ENCODE measurements around the gene INPP5A.

INPP5A gene

GRCh38 chr10:132724446-132724845 is 186.9 kb downstream of the INPP5A start:
- TF ChIP-seq CTCF (IDR thresholded peaks at IDR 0.05; ENCODE audit: extremely low read depth, insufficient read depth, missing control alignments), result no peak
- in situ Hi-C loops (cut with MboI; ENCODE audit: low pct_unique_long_range_greater_than_20kb, low sequenced_read_pairs, unreplicated experiment), result no loop called here
- DNase-seq (ENCODE audit: low spot score), result no peak

GRCh38 chr10:132725202-132725601 is 187.6 kb downstream of the INPP5A start:
- TF ChIP-seq CTCF (IDR thresholded peaks at IDR 0.05; ENCODE audit: extremely low read depth, insufficient read depth, missing control alignments), result no peak
- DNase-seq (ENCODE audit: low spot score), result no peak
- in situ Hi-C loops (cut with MboI; ENCODE audit: low pct_unique_long_range_greater_than_20kb, low sequenced_read_pairs, unreplicated experiment), result no loop called here

GRCh38 chr10:132726194-132726593 is 188.6 kb downstream of the INPP5A start:
- in situ Hi-C loops (cut with MboI; ENCODE audit: low pct_unique_long_range_greater_than_20kb, low sequenced_read_pairs, unreplicated experiment), result no loop called here
- no peak for DNase-seq (ENCODE audit: low spot score)
- no peak for TF ChIP-seq CTCF (IDR thresholded peaks at IDR 0.05; ENCODE audit: extremely low read depth, insufficient read depth, missing control alignments)

DNA sequence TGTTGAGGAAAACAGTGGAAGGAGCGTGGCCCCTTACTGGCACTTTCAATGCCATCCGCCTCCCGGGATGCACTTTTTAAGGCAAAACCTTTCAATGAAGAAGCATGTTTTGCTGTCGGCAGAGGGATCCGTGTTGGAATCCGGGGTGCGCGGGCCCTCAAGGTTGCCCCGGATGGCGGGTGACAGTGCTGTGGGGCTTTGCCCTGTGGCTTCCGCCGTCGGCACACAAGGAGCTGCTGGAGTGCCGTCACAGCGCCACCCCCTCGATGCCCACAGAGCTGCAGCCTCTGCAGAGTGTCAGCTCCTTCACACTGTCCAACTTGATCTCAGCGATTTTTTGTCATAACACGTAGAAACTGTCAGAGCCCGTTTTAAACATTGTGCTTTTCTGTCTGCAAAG is 189.4 kb downstream of the INPP5A start:
- TF ChIP-seq CTCF (IDR thresholded peaks at IDR 0.05; ENCODE audit: extremely low read depth, insufficient read depth, missing control alignments), result no peak
- no peak for DNase-seq (ENCODE audit: low spot score)
- in situ Hi-C loops (cut with MboI; ENCODE audit: low pct_unique_long_range_greater_than_20kb, low sequenced_read_pairs, unreplicated experiment), result no loop called here

- in situ Hi-C loops (cut with MboI; ENCODE audit: low pct_unique_long_range_greater_than_20kb, low sequenced_read_pairs, unreplicated experiment), result no loop called here
- TF ChIP-seq CTCF (IDR thresholded peaks at IDR 0.05; ENCODE audit: extremely low read depth, insufficient read depth, missing control alignments), result no peak
- DNase-seq (ENCODE audit: low spot score), result no peak
Measured at GRCh38 chr10:132727411-132727810, 189.8 kb downstream of the INPP5A start.

DNA sequence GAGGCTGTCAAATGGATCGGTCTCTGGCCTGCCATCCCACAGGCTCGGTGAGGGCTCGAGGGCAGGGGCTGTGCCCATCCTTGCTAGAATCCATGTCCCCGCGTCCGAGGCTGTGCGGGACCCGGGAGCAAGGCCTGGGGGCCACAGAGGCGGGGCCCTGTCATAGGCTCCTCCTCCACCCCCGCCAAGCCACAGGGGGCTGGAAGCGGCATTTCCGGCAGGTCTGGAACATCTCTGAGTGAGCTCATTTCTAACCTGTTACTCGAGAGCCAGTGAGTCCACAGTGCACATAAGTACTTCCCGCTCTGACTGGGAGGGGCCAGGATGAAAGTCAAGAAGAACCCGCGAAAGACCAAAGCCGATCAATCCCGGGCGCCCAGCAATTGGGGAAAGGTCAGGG is 190.7 kb downstream of the INPP5A start:
- in situ Hi-C loops (cut with MboI; ENCODE audit: low pct_unique_long_range_greater_than_20kb, low sequenced_read_pairs, unreplicated experiment), result no loop called here
- no peak for TF ChIP-seq CTCF (IDR thresholded peaks at IDR 0.05; ENCODE audit: extremely low read depth, insufficient read depth, missing control alignments)
- DNase-seq (ENCODE audit: low spot score), result no peak

DNA sequence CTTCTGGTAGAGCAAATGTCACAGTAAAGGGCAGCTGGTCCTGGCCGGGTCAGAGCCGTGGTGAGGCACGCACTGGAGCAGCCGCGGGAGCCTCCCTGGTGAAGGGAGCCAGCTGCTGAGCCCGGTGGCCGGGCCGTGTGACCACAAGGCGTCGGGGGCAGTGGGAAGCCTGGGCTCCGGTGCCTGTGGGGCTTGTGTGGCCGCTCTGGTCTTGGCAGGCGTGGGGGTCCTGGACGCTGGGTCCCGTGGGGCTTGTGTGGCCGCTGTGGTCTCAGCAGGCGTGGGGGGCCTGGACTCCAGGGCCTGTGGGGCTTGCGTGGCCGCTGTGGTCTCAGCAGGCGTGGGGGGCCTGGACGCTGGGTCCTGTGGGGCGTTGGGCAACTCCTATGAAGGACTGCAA is 191.2 kb downstream of the INPP5A start:
- no peak for DNase-seq (ENCODE audit: low spot score)
- in situ Hi-C loops (cut with MboI; ENCODE audit: low pct_unique_long_range_greater_than_20kb, low sequenced_read_pairs, unreplicated experiment), result no loop called here
- TF ChIP-seq CTCF (IDR thresholded peaks at IDR 0.05; ENCODE audit: extremely low read depth, insufficient read depth, missing control alignments), result no peak

All from GM13977 (cell line).